HG02973 (cell line): ENCODE data around the gene GALNT9.

ENCODE experiments used
- ATAC-seq: cut with Tn5 transposase; IDR thresholded peaks from one replicate; pipeline ENCODE4 v1.9.1; 2021; ENCODE audit warnings: moderate library complexity; ENCODE audit not compliant: unreplicated experiment

GALNT9 gene

GRCh38 chr12:132344601-132345000 is 15.2 kb upstream of the GALNT9 start:
- no peak for ATAC-seq

- ATAC-seq: no peak
Observed at GRCh38 chr12:132344181-132344580, 14.8 kb upstream of the GALNT9 start.

GRCh38 chr12:132343294-132344004 is 14.1 kb upstream of the GALNT9 start:
- no peak for ATAC-seq

GRCh38 chr12:132342251-132343227 is 13.2 kb upstream of the GALNT9 start:
- ATAC-seq: no peak

DNA sequence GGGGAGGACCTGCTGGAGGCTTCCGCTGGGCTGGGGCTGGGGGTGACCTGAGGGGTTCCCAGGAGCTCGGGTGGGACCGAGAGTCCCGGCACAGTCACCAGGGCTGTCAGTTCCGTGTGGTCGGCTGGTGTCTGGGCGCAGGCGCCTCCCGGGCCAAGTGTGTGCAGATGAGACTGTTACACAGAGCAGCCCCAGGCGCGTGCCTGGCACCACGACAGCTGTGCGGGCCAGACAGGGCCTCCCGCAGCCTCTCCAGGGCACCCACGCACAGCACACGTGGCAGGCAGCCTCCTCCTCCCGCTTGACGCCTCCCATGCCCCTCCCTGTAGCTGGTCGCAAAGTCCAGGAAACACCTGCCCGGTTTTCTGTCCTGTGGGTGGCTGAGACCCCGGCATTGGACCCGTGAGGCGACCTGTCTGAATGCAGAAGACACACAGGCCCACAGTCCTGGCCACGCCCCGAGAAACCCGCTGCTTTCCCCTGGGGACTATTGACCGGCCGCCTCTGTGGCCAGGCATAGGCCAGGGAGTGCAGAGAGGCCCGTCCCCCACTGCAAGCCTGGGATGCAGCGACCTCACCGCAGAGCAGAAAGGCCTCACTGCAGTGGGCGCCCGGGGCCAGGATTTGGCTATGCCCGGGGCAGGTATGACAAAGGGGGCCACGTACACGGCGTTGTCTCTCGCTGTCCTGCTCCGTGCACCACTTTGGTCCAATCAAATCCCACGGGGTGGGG is 12.1 kb upstream of the GALNT9 start:
- ATAC-seq: no peak

DNA sequence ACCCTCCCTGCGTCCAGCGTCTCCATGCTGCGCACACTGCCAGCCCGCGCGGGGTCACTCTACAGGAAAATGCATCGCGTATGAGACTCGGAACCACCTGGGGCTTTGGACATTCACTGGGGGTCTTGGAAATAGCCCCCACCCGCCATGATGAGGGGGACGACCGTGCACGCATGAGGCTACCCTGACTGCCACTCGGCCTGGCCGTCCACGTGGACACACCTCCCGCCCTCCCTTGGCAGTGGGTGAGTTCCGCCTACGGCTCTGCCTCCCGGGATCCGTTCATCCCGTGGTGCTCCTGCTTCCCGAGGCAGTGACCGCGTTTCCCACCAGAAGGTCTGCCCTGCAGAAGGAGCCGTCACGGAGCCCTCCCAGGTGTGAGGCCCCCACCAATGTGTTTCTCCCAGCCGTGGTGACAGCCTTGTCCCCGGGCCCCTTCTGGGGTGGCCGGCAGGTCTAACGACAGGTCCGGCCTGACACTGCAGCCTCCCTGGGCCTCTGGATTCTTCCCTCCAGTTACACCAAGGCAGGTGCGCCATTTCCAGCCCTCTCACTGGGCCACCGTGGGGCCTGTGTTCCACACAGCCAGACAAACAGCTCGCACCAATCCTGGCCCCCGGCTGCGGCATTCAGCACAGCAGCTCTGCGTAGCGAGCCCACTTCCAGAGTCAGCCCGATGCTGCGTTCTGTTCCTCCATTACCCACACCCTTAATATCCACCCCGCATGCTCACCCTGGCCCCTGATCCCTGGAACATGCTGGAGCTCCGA is 11.1 kb upstream of the GALNT9 start:
- ATAC-seq: no peak

DNA sequence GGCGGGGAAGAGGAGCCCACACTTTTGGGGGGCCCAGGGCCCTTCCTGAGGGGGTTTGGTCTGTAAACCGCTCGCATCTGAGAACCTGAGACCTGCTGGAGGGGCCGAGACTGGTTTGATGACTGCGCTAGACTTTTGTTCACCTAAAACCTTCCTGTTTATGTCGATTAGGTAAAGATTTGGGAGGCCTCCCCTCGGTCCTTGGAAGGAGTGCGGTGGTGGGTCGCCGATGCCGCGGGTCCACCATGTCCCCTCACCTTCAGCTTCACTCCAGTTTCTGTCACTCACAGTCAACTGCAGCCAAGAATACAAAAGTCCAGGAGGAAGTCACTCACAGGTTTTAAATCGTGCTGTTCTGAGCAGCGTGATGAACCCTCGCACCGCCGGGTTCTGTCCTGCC is 10.5 kb upstream of the GALNT9 start:
- no peak for ATAC-seq

GRCh38 chr12:132338781-132339180 is 9.4 kb upstream of the GALNT9 start:
- ATAC-seq: no peak

GRCh38 chr12:132338311-132338710 is 8.9 kb upstream of the GALNT9 start:
- ATAC-seq: no peak

GRCh38 chr12:132337557-132337956 is 8.2 kb upstream of the GALNT9 start:
- ATAC-seq: no peak

DNA sequence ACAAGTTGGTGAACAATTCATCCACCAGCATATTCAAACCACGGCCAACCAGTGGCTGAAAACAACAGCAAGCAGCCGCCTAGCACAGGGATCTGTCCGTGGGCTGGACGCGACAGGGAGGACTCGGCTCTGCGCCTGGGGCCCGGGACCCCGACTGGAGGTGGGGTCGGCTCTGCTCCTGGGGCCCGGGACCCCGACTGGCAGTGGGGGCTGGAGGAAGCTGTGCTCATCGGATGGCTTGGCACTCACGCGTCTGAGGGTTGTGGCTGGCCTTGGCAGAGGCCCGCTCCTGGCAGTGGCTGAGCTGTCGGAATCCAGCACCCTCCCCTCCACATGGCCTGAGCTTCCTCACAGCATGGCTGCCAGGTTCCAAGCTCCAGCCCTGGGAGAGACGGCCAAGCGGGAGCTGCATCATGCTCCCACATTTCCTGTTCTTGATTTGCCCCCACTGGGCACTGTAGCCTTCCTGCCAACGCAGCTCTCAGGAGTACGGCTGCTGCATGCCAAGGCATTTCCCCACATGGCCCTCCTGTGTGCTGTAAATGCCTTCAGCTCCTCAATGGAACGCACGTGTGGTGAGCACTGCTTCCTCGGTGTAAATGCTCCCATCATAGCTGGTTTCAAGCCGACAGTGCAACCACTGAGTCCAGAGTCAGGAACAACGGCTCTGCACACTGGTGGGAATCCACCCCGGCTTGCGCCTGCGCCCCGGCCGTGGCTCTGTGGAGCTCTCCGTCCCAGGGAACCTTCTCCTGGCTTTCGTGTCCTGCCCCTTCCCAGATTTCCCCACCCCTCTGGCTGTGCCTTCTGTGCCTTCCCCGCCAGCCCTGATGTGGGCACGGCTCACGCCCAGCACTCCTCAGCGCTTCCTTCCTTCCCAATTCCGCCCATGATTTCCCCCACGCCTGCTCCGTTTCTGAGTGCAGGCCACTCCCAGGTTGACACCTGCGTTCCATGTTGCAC is 7.3 kb upstream of the GALNT9 start:
- no peak for ATAC-seq

DNA sequence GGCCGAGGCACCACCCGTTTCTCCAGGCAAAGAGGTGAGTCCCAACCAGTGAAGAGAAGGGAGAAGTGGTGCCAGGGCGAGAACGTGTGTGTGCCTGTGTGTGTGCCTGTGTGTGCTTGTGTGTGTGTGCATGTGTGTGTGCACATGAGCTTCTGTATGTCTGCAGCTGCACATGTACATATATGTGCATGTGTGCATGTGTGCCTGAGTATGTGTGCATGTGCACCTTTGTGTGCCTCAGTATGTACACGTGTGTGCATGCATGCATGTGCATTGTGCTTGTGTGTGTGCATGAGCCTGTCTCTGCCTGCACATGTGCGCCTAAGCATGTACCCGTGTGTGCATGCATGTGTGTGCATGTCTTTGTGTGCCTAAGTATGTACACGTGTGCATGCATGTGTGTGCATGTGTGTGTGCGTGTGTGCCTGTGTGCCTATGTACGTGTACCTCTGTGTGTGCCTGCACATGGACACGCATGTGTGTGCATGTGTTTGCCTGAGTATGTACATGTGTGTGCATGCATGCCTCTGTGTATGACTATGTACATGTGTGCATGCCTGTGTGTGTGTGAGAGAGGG is 5.9 kb upstream of the GALNT9 start:
- no peak for ATAC-seq

DNA sequence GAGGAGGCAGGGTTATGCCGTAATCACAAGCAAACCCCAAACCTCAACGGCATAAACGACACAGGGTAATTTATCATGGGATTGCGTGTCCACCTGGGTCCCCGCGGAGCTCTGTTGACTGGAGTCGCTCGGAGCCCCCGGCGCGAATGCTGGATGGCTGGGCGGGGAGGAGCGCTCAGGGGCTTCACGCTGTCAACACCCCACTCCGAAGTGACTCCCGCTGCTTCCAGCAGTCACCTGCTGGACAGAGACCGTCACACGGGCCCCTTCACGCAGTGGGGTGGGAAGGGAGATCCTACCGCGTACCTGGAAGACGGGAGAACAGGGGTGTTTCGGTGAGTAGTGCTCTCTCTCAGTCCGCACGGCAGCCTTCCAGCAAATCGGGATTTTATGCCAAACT is 4.4 kb upstream of the GALNT9 start:
- ATAC-seq: no peak

DNA sequence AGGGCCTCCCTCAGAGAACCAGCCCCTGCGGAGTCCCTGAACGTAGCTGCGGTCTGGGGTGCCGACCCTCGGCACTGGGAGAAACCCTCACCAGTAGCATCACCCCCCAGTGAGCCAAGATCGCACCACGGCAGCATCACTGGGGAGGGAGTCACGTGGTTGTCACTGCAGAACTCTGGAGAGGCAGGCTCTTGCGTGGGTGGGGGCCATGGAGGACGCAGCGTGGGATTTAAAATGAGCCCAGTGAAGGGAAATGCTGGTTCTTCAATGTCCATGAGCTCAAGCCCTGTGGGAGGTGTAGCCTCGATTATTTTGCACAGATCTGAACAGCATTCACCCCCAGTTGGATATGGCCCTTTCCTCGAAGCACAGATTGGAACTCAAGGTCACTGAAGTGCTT is 3.9 kb upstream of the GALNT9 start:
- no peak for ATAC-seq

- no peak for ATAC-seq
Observed at GRCh38 chr12:132330549-132330881, 1.1 kb upstream of the GALNT9 start.

- ATAC-seq: no peak
Observed at GRCh38 chr12:132329720-132330548, 545 bp upstream of the GALNT9 start.

DNA sequence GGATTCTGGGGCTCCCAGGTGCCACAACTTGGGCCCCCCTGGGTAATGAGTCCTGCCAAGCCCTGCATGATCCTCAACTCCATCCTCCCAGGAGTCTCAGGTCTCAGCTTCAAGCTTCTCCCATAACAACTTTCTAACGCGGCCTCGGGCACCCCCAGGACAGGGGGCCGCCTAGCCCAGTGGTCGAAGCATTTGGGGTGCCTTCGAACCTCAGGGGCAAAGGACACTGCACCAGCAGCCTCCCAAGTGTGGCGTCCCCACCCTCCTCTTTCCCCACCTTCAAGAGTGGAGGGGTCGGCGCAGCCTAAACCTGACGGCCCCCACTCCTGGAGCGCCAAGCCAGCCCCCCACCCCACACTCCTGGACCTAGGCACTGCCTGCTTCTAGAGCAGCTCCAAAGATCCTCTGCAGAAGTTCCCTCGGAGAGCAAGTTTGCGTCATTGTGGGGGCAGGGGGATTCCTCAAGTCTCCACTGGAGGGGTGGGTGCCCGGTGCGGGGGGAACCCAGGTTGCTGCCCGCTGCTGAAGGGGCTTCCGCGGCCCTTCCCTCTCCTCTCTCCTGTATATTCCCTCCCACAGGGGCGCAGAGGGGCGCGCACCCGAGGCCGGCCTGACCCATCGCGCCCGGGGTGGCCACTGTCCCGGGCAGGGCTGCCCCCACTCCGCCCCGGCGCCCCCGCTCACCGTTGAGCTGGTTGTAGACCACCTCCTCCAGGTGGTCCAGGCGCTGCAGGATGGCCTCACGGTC is 933 bp downstream of the GALNT9 start:
- ATAC-seq: no peak
